Measurements from ENCODE around the gene TIMM29. TPM values are rescaled to one million over a fixed set of nuclear protein-coding genes. Genes with fewer than 3 reads are reported as not detected.

TIMM29 gene
- total and polyA plus RNA-seq, 2 of the 13 experiments (the other 11 are each of a cell fraction or from before 2014, with no cell fraction given) = 7.1 to 33.8 TPM

GRCh38 chr19:10946958-10947657 lies 18.5 kb downstream of the TIMM29 start:
- in situ Hi-C loops (cut with HindIII; ENCODE audit: extremely low pct_ligation_motif_present, low pct_unique_long_range_greater_than_20kb) (no loop called here), intact Hi-C loops (cut with micrococcal nuclease; ENCODE audit: unreplicated experiment) (no loop called here)
- ATAC-seq = no peak
- Histone ChIP-seq H3K9me3 (ENCODE audit: low read length) (no peaks in the 10 kb centered on the region), H3K27ac (ENCODE audit: extremely low read length, insufficient read depth, low read length) (no peak overlapping the region), H4K20me1 (ENCODE audit: insufficient read depth, low read length) (no peaks in the 10 kb centered on the region), H3K79me2 (ENCODE audit: insufficient read depth, low read length) (no peaks in the 10 kb centered on the region), H3K4me2 (ENCODE audit: low read depth, low read length) (peak overlapping the region; percentile 19; the same call in 1 of the 2 replicates), H3K27me3 (ENCODE audit: control insufficient read depth in 1 of 2, insufficient read depth in 2 of 2, low read length in 2 of 2) (no peaks in the 10 kb centered on the region), H3K4me1 (ENCODE audit: insufficient read depth, low read length) (peaks cover 26% of the 10 kb centered on the region; the same call in 1 of the 2 replicates), H3K36me3 (replicated peaks in 1 of 2; ENCODE audit: control insufficient read depth in 1 of 2, insufficient read depth in 2 of 2, low read length in 2 of 2) (no peaks in the 10 kb centered on the region), H3K9ac (ENCODE audit: insufficient read depth, low read depth, low read length) (no peak overlapping the region), H3K4me3 (replicated peaks in 1 of 3; ENCODE audit: insufficient read depth in 1 of 3, low read depth in 2 of 3, low read length in 3 of 3) (no peak overlapping the region), H2AFZ (ENCODE audit: low read length) (no peak overlapping the region)
- no peak for DNase-seq (ENCODE audit: low spot score)
- ChIA-PET CTCF (ENCODE audit: low intra/inter-chr PET ratio, low total read pairs) (no interaction called here), POLR2A (no interaction called here)
- 38% methylated on average over 6 of the region's 6 CpGs for whole genome bisulfite sequencing (ENCODE audit: low lambda C conversion rate)
- no peak for TF ChIP-seq TERF1 (CRISPR knock-in tag; IDR thresholded peaks at IDR 0.05)
- no peak for TF ChIP-seq TRIM22 (IDR thresholded peaks at IDR 0.05)
- no peak for TF ChIP-seq ZNF687 (CRISPR knock-in tag; IDR thresholded peaks at IDR 0.05)
- TF ChIP-seq HMG20B (CRISPR knock-in tag; conservative IDR thresholded peaks at IDR 0.05) = no peak
- no peak for FAIRE-seq
- BruUV-seq (replicated peaks) = no TSS peak

Measured in HepG2 (cell line).